NCI-H1048 (cell line): ENCODE results near the gene CES3.
"Not testable (repeated sequence)": the region's sequence is repeated elsewhere in the genome, so short reads cannot be mapped to it uniquely, and the experiment has no call there.

ENCODE experiments used
- DNase-seq: peaks from one replicate; lab custom pipeline; 2025; lab: John Stamatoyannopoulos, UW

Gene CES3

GRCh38 chr16:66926961-66927436 lies 34.1 kb upstream of the CES3 start:
- no peak for DNase-seq

- no peak for DNase-seq
Measured at GRCh38 chr16:66927918-66928649, 33.0 kb upstream of the CES3 start.

- no peak for DNase-seq
Measured at GRCh38 chr16:66928702-66929388, 32.2 kb upstream of the CES3 start.

GRCh38 chr16:66930189-66930588 lies 30.9 kb upstream of the CES3 start:
- no peak for DNase-seq

GRCh38 chr16:66931665-66932064 lies 29.4 kb upstream of the CES3 start:
- no peak for DNase-seq

- DNase-seq: no peak
Measured at GRCh38 chr16:66932076-66932475, 29.0 kb upstream of the CES3 start.

GRCh38 chr16:66933776-66934137 lies 27.3 kb upstream of the CES3 start:
- DNase-seq: no peak

- peak; percentile 6 for DNase-seq
Measured at GRCh38 chr16:66934138-66934838, 26.8 kb upstream of the CES3 start, which contains the start of gene CIAO2B. TSS of gene CIAO2B (minus strand) at chr16:66934402. CDS start at chr16:66934364, 38 bp downstream.

GRCh38 chr16:66934839-66935313 lies 26.2 kb upstream of the CES3 start:
- not testable (repeated sequence) for DNase-seq

GRCh38 chr16:66935314-66936011 lies 25.6 kb upstream of the CES3 start, which contains the start of gene CES2:
TSS of gene CES2 (plus strand) at chr16:66935516. CDS start at chr16:66935636, 120 bp downstream.
- DNase-seq: no peak

GRCh38 chr16:66936462-66936861 lies 24.6 kb upstream of the CES3 start:
- no peak for DNase-seq

GRCh38 chr16:66936889-66937554 lies 24.0 kb upstream of the CES3 start:
- no peak for DNase-seq

- DNase-seq: no peak
Measured at GRCh38 chr16:66937725-66938337, 23.2 kb upstream of the CES3 start.

GRCh38 chr16:66939366-66939765 lies 21.7 kb upstream of the CES3 start:
- DNase-seq: no peak

- no peak for DNase-seq
Measured at GRCh38 chr16:66940236-66940635, 20.8 kb upstream of the CES3 start.

GRCh38 chr16:66942981-66943380 lies 18.1 kb upstream of the CES3 start:
- no peak for DNase-seq

- no peak for DNase-seq
Measured at GRCh38 chr16:66943426-66944053, 17.5 kb upstream of the CES3 start.

- no peak for DNase-seq
Measured at GRCh38 chr16:66944054-66944441, 17.0 kb upstream of the CES3 start.

- not testable (repeated sequence) for DNase-seq
Measured at GRCh38 chr16:66944971-66945370, 16.1 kb upstream of the CES3 start.

GRCh38 chr16:66945939-66946338 lies 15.1 kb upstream of the CES3 start:
- no peak for DNase-seq
